K562 (cell line): ENCODE data around the gene PTCH1. TPM values are rescaled to one million over a fixed set of nuclear protein-coding genes. Genes with fewer than 3 reads are reported as not detected.

Source experiments
- CBFA2T3 ChIP-seq: fragments of 450-650 bp; IDR thresholded peaks from 2 replicates; pipeline ENCODE4 v1.6.1; 2017
- CEBPG ChIP-seq, 3 experiments: fragments of 200-800 bp in 1 of 3; sonication (Bioruptor generic) in 1 of 3; sonication (generic) in 1 of 3; formaldehyde crosslinking in 1 of 3; IDR thresholded peaks in 2 of 3; conservative IDR thresholded peaks in 1 of 3; 2 replicates each; pipeline versions ENCODE4 v1.6.1 to v1.8.0; 2016 to 2022; ENCODE audit warnings: missing compliant biosample characterization in 2 of 3, missing genetic modification characterization in 2 of 3, mild to moderate bottlenecking in 1 of 3, missing genetic modification reagents in 1 of 3
- CHD1 ChIP-seq: fragments of 200-600 bp; sonication (generic); IDR thresholded peaks from one replicate; pipeline ENCODE4 v1.6.1; 2012; ENCODE audit warnings: mild to moderate bottlenecking, moderate library complexity, low read length, inconsistent platforms
- CXXC5 ChIP-seq: fragments of 250-450 bp; sonication (Bioruptor Pico); IDR thresholded peaks from 2 replicates; pipeline ENCODE4 v1.8.0; 2022; ENCODE audit warnings: inconsistent platforms, mild to moderate bottlenecking, moderate library complexity
- DACH1 ChIP-seq: fragments of 450-650 bp; IDR thresholded peaks from 2 replicates; pipeline ENCODE4 v1.6.1; 2018; ENCODE audit not compliant: partially characterized antibody
- E2F3 ChIP-seq: fragments of 250-450 bp; sonication (Bioruptor Pico); IDR thresholded peaks from 2 replicates; pipeline ENCODE4 v1.4.0; 2020; ENCODE audit warnings: mild to moderate bottlenecking
- E4F1 ChIP-seq: fragments of 250-450 bp; sonication (Bioruptor Pico); IDR thresholded peaks from 2 replicates; pipeline ENCODE4 v1.5.0; 2021; ENCODE audit warnings: mild to moderate bottlenecking, borderline replicate concordance
- FOSL1 ChIP-seq: fragments of 200-800 bp; sonication (Bioruptor generic); conservative IDR thresholded peaks from 2 replicates; pipeline ENCODE4 v1.6.1; 2016; ENCODE audit warnings: missing genetic modification characterization, missing compliant biosample characterization
- HMBOX1 ChIP-seq: sonication (generic); IDR thresholded peaks from 2 replicates; pipeline ENCODE4 v1.6.1; 2016
- HOXB6 ChIP-seq: fragments of 250-450 bp; sonication (Bioruptor Pico); IDR thresholded peaks from 2 replicates; pipeline ENCODE4 v1.5.1; 2022; ENCODE audit warnings: mild to moderate bottlenecking, borderline replicate concordance
- KDM1A ChIP-seq, 2 experiments: fragments of 450-650 bp; IDR thresholded peaks; 2 replicates each; pipeline ENCODE4 v1.6.1; 2016; ENCODE audit warnings: mild to moderate bottlenecking in 2 of 2
- MAFF ChIP-seq: IDR thresholded peaks from 2 replicates; pipeline ENCODE4 v1.6.1; 2012; ENCODE audit warnings: low read length, improper control_type of control experiment
- MCM5 ChIP-seq: fragments of 450-650 bp; IDR thresholded peaks from 2 replicates; pipeline ENCODE4 v1.6.1; 2016; ENCODE audit warnings: low read depth
- MLLT1 ChIP-seq, 2 experiments: fragments of 450-650 bp; IDR thresholded peaks; 2 replicates each; pipeline ENCODE4 v1.6.1; 2016
- NFYB ChIP-seq: IDR thresholded peaks from 2 replicates; pipeline ENCODE4 v1.6.1; 2011; ENCODE audit warnings: mild to moderate bottlenecking, moderate library complexity; ENCODE audit not compliant: insufficient read length; ENCODE audit errors: extremely low read depth
- SLC30A9 ChIP-seq: fragments of 250-450 bp; sonication (Bioruptor Pico); IDR thresholded peaks from 2 replicates; pipeline ENCODE4 v1.8.0; 2022; ENCODE audit warnings: mild to moderate bottlenecking, moderate library complexity
- SMARCE1 ChIP-seq: fragments of 450-650 bp; IDR thresholded peaks from 2 replicates; pipeline ENCODE4 v1.7.1; 2016; ENCODE audit warnings: mild to moderate bottlenecking
- SPI1 ChIP-seq: IDR thresholded peaks from 2 replicates; pipeline ENCODE4 v1.6.1; 2011; ENCODE audit warnings: low read depth, low read length, control low read depth, borderline replicate concordance
- SRF ChIP-seq, 2 experiments: fragments of 250-450, 450-650 bp in 1 of 2; sonication (Bioruptor Pico) in 1 of 2; sonication (generic) in 1 of 2; formaldehyde crosslinking; IDR thresholded peaks; 2 replicates each; pipeline versions ENCODE4 v1.5.0 to v1.5.1; 2020 to 2022; ENCODE audit warnings: mild to moderate bottlenecking in 1 of 2, missing genetic modification reagents in 1 of 2
- SRSF7 ChIP-seq: fragments of 200-400 bp; formaldehyde crosslinking; optimal IDR thresholded peaks from 2 replicates; pipeline ENCODE3; 2017; ENCODE audit warnings: mild to moderate bottlenecking, low read depth, low read length
- SUPT5H ChIP-seq: fragments of 450-650 bp; IDR thresholded peaks from 2 replicates; pipeline ENCODE4 v1.6.1; 2016
- ZNF124 ChIP-seq: sonication (generic); formaldehyde crosslinking; IDR thresholded peaks from 2 replicates; pipeline ENCODE4 v1.8.1; 2022; ENCODE audit warnings: missing genetic modification reagents
- ZNF77 ChIP-seq: fragments of 250-450 bp; sonication (Bioruptor Pico); IDR thresholded peaks from 2 replicates; pipeline ENCODE4 v1.5.0; 2020
- polyA plus RNA-seq, 8 experiments: library from polyadenylated mRNA; depleted of rRNA in 4 of 8; stranded (reverse) in 5 of 8; unstranded in 3 of 8; fragments of >200 nt; fragmentation: Nextera tagmentation in 2 of 8; fragmentation: Illumina TruSeq in 1 of 8; extraction: Ambion mirVana in 2 of 8; extraction: Trizol in 1 of 8; gene quantifications; 2 replicates each; pipeline versions ENCODE4 v1.2.1 to v1.2.3, GENCODE V29; 2011 to 2014; ENCODE audit warnings: inconsistent platforms in 1 of 8, missing spikeins in 1 of 8
- total RNA-seq, 7 experiments: library from RNA; depleted of rRNA in 6 of 7; stranded (reverse); fragments of >200 nt in 6 of 7; fragmentation: Illumina TruSeq in 2 of 7; extraction: Trizol in 2 of 7; gene quantifications; 2 replicates each; pipeline versions ENCODE4 v1.2.1 to v1.2.3, GENCODE V29; 2011 to 2021; ENCODE audit warnings: low replicate concordance in 1 of 7

Gene PTCH1
- total and polyA plus RNA-seq, 9 of the 15 experiments (the other 6 are each of a cell fraction or from before 2014, with no cell fraction given), result 0.70 to 9.9 (median 3.8) TPM

DNA sequence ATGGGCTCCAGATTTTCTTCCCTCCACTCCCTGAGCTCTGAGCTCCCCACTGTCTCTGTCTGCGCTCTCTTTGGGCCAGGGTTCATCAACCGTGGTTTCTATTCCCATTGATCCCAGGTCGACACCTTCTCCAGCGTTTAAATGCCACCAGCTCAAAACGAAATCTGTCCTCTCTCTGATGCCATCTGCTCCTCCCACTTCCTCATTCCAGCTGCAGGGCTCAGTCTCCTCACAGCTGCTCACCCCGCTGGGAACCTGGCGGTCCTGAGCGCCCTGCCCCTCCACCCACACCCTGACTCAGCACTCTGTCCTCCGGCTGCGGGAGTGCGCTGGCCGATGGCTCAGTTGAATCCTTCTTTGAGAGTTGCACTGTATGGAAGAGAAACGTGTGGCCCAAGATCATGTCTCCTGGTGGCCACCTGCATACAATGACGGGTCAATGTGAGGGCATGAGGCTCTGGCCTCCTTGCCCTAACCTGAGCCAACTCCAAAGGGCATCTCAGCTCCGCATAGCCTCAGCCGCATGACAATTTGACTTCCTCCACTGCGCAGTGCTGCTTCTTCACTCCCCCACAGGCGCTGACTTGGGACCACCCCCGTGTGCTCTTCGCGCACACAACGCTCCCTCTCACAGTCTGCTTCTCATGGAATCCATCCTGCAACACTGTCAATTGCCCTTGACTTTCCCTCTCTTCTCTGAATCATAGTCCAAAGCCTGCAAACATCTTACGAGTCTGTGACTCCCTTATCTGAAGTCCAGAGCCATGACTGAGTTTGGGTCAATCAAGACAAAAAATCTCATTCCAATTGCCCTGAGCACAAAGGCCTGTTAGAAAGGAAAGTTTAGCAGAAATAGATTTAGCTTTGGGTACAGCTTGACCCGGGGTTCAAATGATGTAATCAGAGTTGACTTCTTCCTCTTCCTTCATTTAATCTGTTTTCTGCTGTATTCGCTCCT is 82.4 kb downstream of the PTCH1 start (continued):
- TF ChIP-seq KDM1A (IDR thresholded peaks at IDR 0.05) (peak; percentile 76 to 82), SMARCE1 (peak; percentile 81), SUPT5H (0 out of 2 replicates have a peak, but pooled peaks have one; percentile 39), SPI1 (peak; percentile 99), DACH1 (peak; percentile 96), ZNF77 (CRISPR knock-in tag) (no peak), FOSL1 (tag) (peak; percentile 51), CHD1 (no peak), CBFA2T3 (peak; percentile 91), ZNF124 (CRISPR knock-in tag) (no peak), HMBOX1 (no peak), CXXC5 (peak; percentile 73), E4F1 (CRISPR knock-in tag) (no peak), SRF (CRISPR knock-in tag; IDR thresholded peaks at IDR 0.05) (no peak), MAFF (peak; percentile 86), MLLT1 (IDR thresholded peaks at IDR 0.05) (peak in 1 of 2 experiments; percentile 50; a peak in 1 of 4 replicates), SLC30A9 (CRISPR knock-in tag) (no peak), E2F3 (CRISPR knock-in tag) (no peak), SRSF7 (no peak), CEBPG (CRISPR knock-in tag; IDR thresholded peaks at IDR 0.05) (no peak), CEBPG (tag; conservative IDR thresholded peaks at IDR 0.05 in 1 of 2, IDR thresholded peaks at IDR 0.05 in 1 of 2) (peak in 1 of 2 experiments; percentile 33; a peak in 1 of 4 replicates), MCM5 (no peak), HOXB6 (CRISPR knock-in tag) (no peak), NFYB (no peak)
